ENCODE measurements around the gene NETO1.

NETO1 gene

GRCh38 chr18:72738136-72738535, 129.7 kb downstream of the NETO1 start:
- Histone ChIP-seq H3K9ac (ENCODE audit: low read length) (no peak overlapping the region), H3K27ac (ENCODE audit: low read length) (no peak overlapping the region), H3K36me3 (replicated peaks; ENCODE audit: low read depth, low read length) (no peaks in the 10 kb centered on the region), H2AFZ (ENCODE audit: low read depth, low read length) (no peak overlapping the region), H3K4me2 (ENCODE audit: low read length) (no peak overlapping the region), H3K9me3 (ENCODE audit: insufficient read depth, low read length) (no peaks in the 10 kb centered on the region), H3K4me3 (ENCODE audit: low read length) (no peak overlapping the region), H3K79me2 (ENCODE audit: low read length) (no peaks in the 10 kb centered on the region), H3K4me1 (ENCODE audit: low read length) (no peaks in the 10 kb centered on the region), H4K20me1 (ENCODE audit: insufficient read depth, low read length) (no peaks in the 10 kb centered on the region), H3K27me3 (ENCODE audit: low read depth, low read length) (no peaks in the 10 kb centered on the region)
- TF ChIP-seq CTCF (IDR thresholded peaks at IDR 0.05; ENCODE audit: low read depth, low read length) (no peak), EZH2phosphoT487 (IDR thresholded peaks at IDR 0.05; ENCODE audit: low read depth) (no peak)

- no peak overlapping the region for H3K4me3 ChIP-seq (ENCODE audit: low read length)
- H3K27me3 ChIP-seq (ENCODE audit: low read depth, low read length): no peaks in the 10 kb centered on the region
- H3K4me1 ChIP-seq (ENCODE audit: low read length): no peaks in the 10 kb centered on the region
- no peak overlapping the region for H2AFZ ChIP-seq (ENCODE audit: low read depth, low read length)
- H3K9ac ChIP-seq (ENCODE audit: low read length): no peak overlapping the region
- no peaks in the 10 kb centered on the region for H3K9me3 ChIP-seq (ENCODE audit: insufficient read depth, low read length)
- H3K4me2 ChIP-seq (ENCODE audit: low read length): no peak overlapping the region
- no peaks in the 10 kb centered on the region for H3K79me2 ChIP-seq (ENCODE audit: low read length)
- H3K36me3 ChIP-seq (replicated peaks; ENCODE audit: low read depth, low read length): no peaks in the 10 kb centered on the region
- H3K27ac ChIP-seq (ENCODE audit: low read length): no peak overlapping the region
- H4K20me1 ChIP-seq (ENCODE audit: insufficient read depth, low read length): no peaks in the 10 kb centered on the region
- TF ChIP-seq EZH2phosphoT487 (IDR thresholded peaks at IDR 0.05; ENCODE audit: low read depth) (no peak), CTCF (IDR thresholded peaks at IDR 0.05; ENCODE audit: low read depth, low read length) (no peak)
These were observed 140.0 kb downstream of the NETO1 start for GRCh38 chr18:72727776-72728175.

- H3K4me3 ChIP-seq (ENCODE audit: low read length): no peak overlapping the region
- no peaks in the 10 kb centered on the region for H4K20me1 ChIP-seq (ENCODE audit: insufficient read depth, low read length)
- TF ChIP-seq EZH2phosphoT487 (IDR thresholded peaks at IDR 0.05; ENCODE audit: low read depth) (no peak), CTCF (IDR thresholded peaks at IDR 0.05; ENCODE audit: low read depth, low read length) (no peak)
- no peaks in the 10 kb centered on the region for H3K9me3 ChIP-seq (ENCODE audit: insufficient read depth, low read length)
- no peaks in the 10 kb centered on the region for H3K79me2 ChIP-seq (ENCODE audit: low read length)
- no peaks in the 10 kb centered on the region for H3K36me3 ChIP-seq (replicated peaks; ENCODE audit: low read depth, low read length)
- H3K9ac ChIP-seq (ENCODE audit: low read length): no peak overlapping the region
- no peak overlapping the region for H3K27ac ChIP-seq (ENCODE audit: low read length)
- no peaks in the 10 kb centered on the region for H3K4me1 ChIP-seq (ENCODE audit: low read length)
- H3K4me2 ChIP-seq (ENCODE audit: low read length): no peak overlapping the region
- H2AFZ ChIP-seq (ENCODE audit: low read depth, low read length): no peak overlapping the region
- no peaks in the 10 kb centered on the region for H3K27me3 ChIP-seq (ENCODE audit: low read depth, low read length)
These were observed 140.6 kb downstream of the NETO1 start for GRCh38 chr18:72727038-72727655.

- H3K27ac ChIP-seq (ENCODE audit: low read length): no peak overlapping the region
- TF ChIP-seq EZH2phosphoT487 (IDR thresholded peaks at IDR 0.05; ENCODE audit: low read depth) (no peak), CTCF (IDR thresholded peaks at IDR 0.05; ENCODE audit: low read depth, low read length) (no peak)
These were observed 141.6 kb downstream of the NETO1 start for GRCh38 chr18:72726201-72726600.

More at GRCh38 chr18:72726201-72726600, 141.6 kb downstream of the NETO1 start:
- Histone ChIP-seq H3K4me1 (ENCODE audit: low read length) (no peaks in the 10 kb centered on the region), H3K4me2 (ENCODE audit: low read length) (no peak overlapping the region), H3K4me3 (ENCODE audit: low read length) (no peak overlapping the region), H3K27me3 (ENCODE audit: low read depth, low read length) (no peaks in the 10 kb centered on the region), H3K9ac (ENCODE audit: low read length) (no peak overlapping the region), H2AFZ (ENCODE audit: low read depth, low read length) (no peak overlapping the region), H3K9me3 (ENCODE audit: insufficient read depth, low read length) (no peaks in the 10 kb centered on the region), H3K79me2 (ENCODE audit: low read length) (no peaks in the 10 kb centered on the region), H4K20me1 (ENCODE audit: insufficient read depth, low read length) (no peaks in the 10 kb centered on the region), H3K36me3 (replicated peaks; ENCODE audit: low read depth, low read length) (no peaks in the 10 kb centered on the region)

Data from OCI-LY3 (cell line).